ENCODE data around the gene ZHX3. TPM values are rescaled to one million over a fixed set of nuclear protein-coding genes. Genes with fewer than 3 reads are reported as not detected.

Gene ZHX3
- total and polyA plus RNA-seq, 10 of the 15 experiments (the other 5 are each of a cell fraction or from before 2014, with no cell fraction given) = 1.3 to 14.0 (median 5.0) TPM

- in situ Hi-C loops (cut with MboI) = no loop called here
- Histone ChIP-seq H3K79me2 (ENCODE audit: control insufficient read depth, insufficient read depth, low read length) (no peaks in the 10 kb centered on the region), H3K9ac (ENCODE audit: control insufficient read depth, insufficient read depth, low read length) (no peak overlapping the region), H3K4me2 (ENCODE audit: control insufficient read depth, insufficient read depth) (no peak overlapping the region), H4K20me1 (ENCODE audit: control insufficient read depth, insufficient read depth) (no peaks in the 10 kb centered on the region), H3K4me3 (no peak overlapping the region), H3K36me3 (ENCODE audit: control insufficient read depth in 2 of 2, insufficient read depth in 2 of 2, low read length in 1 of 2) (no peaks in the 10 kb centered on the region; a peak in 1 of 4 replicates), H3K9me3 (replicated peaks; ENCODE audit: control insufficient read depth, insufficient read depth, low read length) (no peaks in the 10 kb centered on the region), H3K4me1 (ENCODE audit: control insufficient read depth, insufficient read depth, low read length) (no peaks in the 10 kb centered on the region), H3K27ac (ENCODE audit: control insufficient read depth, insufficient read depth) (no peak overlapping the region), H3K27me3 (replicated peaks in 1 of 2; ENCODE audit: control insufficient read depth in 2 of 2, insufficient read depth in 2 of 2, low read length in 1 of 2) (no peaks in the 10 kb centered on the region), H2AFZ (ENCODE audit: control insufficient read depth, low read depth, low read length) (no peak overlapping the region)
- no TSS peak for BruUV-seq (replicated peaks)
- ChIA-PET SMC1A (ENCODE audit: uncharacterized antibody, unreplicated experiment) (interaction anchor here (1.1 to 2.0 kb wide), 3 partner anchors 22 to 233 kb away, joined by 3 to 4 read pairs (median 4); no protein-coding TSS in a partner anchor), CTCF (interaction anchor here (1.2 kb wide), 1 partner anchor 29 kb away, joined by 3 read pairs; no protein-coding TSS in a partner anchor), POLR2A (no interaction called here), RAD21 (ENCODE audit: unreplicated experiment) (no interaction called here)
- intact Hi-C loops (cut with micrococcal nuclease; ENCODE audit: unreplicated experiment) = no loop called here
- DNase-seq (ENCODE audit: low read depth, low spot score) = no peak
- ATAC-seq = no peak
- 82% methylated on average over 8 of the region's 8 CpGs for WGBS (ENCODE audit: insufficient coverage, insufficient replicate concordance, low lambda C conversion rate, missing lambda C conversion rate)
- no peak for FAIRE-seq
- TF ChIP-seq JUND (IDR thresholded peaks at IDR 0.05; ENCODE audit: low read depth, low read length) (no peak), SKIL (IDR thresholded peaks at IDR 0.05; ENCODE audit: low read depth, poor library complexity, severe bottlenecking) (no peak), HCFC1 (IDR thresholded peaks at IDR 0.05; ENCODE audit: low read length) (no peak), ASH2L (IDR thresholded peaks at IDR 0.05; ENCODE audit: borderline replicate concordance, low read depth) (no peak), SMC3 (IDR thresholded peaks at IDR 0.05; ENCODE audit: borderline replicate concordance, low read length) (no peak), SREBF2 (IDR thresholded peaks at IDR 0.05; ENCODE audit: low read length) (no peak), RUNX3 (IDR thresholded peaks at IDR 0.05; ENCODE audit: low read length) (no peak), POU2F2 (IDR thresholded peaks at IDR 0.05; ENCODE audit: borderline replicate concordance, low read depth, low read length) (no peak), RB1 (IDR thresholded peaks at IDR 0.05; ENCODE audit: borderline replicate concordance) (no peak), GATAD2B (conservative IDR thresholded peaks at IDR 0.05; ENCODE audit: low read depth) (no peak), CREB1 (IDR thresholded peaks at IDR 0.05; ENCODE audit: low read depth) (no peak), KLF5 (IDR thresholded peaks at IDR 0.05; ENCODE audit: partially characterized antibody) (no peak), SP1 (IDR thresholded peaks at IDR 0.05; ENCODE audit: low read depth, low read length) (no peak)
- TF ChIP-seq, protein P1, sequence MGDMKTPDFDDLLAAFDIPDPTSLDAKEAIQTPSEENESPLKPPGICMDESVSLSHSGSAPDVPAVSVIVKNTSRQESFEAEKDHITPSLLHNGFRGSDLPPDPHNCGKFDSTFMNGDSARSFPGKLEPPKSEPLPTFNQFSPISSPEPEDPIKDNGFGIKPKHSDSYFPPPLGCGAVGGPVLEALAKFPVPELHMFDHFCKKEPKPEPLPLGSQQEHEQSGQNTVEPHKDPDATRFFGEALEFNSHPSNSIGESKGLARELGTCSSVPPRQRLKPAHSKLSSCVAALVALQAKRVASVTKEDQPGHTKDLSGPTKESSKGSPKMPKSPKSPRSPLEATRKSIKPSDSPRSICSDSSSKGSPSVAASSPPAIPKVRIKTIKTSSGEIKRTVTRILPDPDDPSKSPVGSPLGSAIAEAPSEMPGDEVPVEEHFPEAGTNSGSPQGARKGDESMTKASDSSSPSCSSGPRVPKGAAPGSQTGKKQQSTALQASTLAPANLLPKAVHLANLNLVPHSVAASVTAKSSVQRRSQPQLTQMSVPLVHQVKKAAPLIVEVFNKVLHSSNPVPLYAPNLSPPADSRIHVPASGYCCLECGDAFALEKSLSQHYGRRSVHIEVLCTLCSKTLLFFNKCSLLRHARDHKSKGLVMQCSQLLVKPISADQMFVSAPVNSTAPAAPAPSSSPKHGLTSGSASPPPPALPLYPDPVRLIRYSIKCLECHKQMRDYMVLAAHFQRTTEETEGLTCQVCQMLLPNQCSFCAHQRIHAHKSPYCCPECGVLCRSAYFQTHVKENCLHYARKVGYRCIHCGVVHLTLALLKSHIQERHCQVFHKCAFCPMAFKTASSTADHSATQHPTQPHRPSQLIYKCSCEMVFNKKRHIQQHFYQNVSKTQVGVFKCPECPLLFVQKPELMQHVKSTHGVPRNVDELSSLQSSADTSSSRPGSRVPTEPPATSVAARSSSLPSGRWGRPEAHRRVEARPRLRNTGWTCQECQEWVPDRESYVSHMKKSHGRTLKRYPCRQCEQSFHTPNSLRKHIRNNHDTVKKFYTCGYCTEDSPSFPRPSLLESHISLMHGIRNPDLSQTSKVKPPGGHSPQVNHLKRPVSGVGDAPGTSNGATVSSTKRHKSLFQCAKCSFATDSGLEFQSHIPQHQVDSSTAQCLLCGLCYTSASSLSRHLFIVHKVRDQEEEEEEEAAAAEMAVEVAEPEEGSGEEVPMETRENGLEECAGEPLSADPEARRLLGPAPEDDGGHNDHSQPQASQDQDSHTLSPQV (IDR thresholded peaks at IDR 0.05) = no peak
- TF ChIP-seq, protein P2, sequence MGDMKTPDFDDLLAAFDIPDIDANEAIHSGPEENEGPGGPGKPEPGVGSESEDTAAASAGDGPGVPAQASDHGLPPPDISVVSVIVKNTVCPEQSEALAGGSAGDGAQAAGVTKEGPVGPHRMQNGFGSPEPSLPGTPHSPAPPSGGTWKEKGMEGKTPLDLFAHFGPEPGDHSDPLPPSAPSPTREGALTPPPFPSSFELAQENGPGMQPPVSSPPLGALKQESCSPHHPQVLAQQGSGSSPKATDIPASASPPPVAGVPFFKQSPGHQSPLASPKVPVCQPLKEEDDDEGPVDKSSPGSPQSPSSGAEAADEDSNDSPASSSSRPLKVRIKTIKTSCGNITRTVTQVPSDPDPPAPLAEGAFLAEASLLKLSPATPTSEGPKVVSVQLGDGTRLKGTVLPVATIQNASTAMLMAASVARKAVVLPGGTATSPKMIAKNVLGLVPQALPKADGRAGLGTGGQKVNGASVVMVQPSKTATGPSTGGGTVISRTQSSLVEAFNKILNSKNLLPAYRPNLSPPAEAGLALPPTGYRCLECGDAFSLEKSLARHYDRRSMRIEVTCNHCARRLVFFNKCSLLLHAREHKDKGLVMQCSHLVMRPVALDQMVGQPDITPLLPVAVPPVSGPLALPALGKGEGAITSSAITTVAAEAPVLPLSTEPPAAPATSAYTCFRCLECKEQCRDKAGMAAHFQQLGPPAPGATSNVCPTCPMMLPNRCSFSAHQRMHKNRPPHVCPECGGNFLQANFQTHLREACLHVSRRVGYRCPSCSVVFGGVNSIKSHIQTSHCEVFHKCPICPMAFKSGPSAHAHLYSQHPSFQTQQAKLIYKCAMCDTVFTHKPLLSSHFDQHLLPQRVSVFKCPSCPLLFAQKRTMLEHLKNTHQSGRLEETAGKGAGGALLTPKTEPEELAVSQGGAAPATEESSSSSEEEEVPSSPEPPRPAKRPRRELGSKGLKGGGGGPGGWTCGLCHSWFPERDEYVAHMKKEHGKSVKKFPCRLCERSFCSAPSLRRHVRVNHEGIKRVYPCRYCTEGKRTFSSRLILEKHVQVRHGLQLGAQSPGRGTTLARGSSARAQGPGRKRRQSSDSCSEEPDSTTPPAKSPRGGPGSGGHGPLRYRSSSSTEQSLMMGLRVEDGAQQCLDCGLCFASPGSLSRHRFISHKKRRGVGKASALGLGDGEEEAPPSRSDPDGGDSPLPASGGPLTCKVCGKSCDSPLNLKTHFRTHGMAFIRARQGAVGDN (IDR thresholded peaks at IDR 0.05) = no peak
These were observed 115.8 kb downstream of the ZHX3 start for GRCh38 chr20:41201760-41202159.
